ENCODE measurements around the gene EIPR1. TPM values are rescaled to one million over a fixed set of nuclear protein-coding genes. Genes with fewer than 3 reads are reported as not detected.
A peak's percentile ranks its signal among the peaks of the same experiment; 100 is the strongest.

The EIPR1 gene
- total and polyA plus RNA-seq, 9 donors, result 16.9 to 22.8 (median 18.7) TPM

- Histone ChIP-seq H3K4me3 (ENCODE audit: low read length) (no peak overlapping the region), H3K27ac (ENCODE audit: low read length) (no peak overlapping the region), H3K9me3 (replicated peaks; ENCODE audit: control insufficient read depth, low read depth, low read length) (no peaks in the 10 kb centered on the region), H3K36me3 (ENCODE audit: control insufficient read depth, insufficient read depth, low read length) (peaks cover 10% of the 10 kb centered on the region), H3K4me1 (ENCODE audit: control insufficient read depth, insufficient read depth, low read length) (no peaks in the 10 kb centered on the region), H3K27me3 (ENCODE audit: control insufficient read depth, insufficient read depth, low read length) (no peaks in the 10 kb centered on the region)
- 94% methylated on average over 18 of the region's 26 CpGs for WGBS (ENCODE audit: insufficient coverage)
- DNase-seq, result no peak
Observed at GRCh38 chr2:3319745-3320566, 57.7 kb downstream of the EIPR1 start.

- Histone ChIP-seq H3K27ac (ENCODE audit: low read length) (no peak overlapping the region), H3K4me1 (ENCODE audit: control insufficient read depth, insufficient read depth, low read length) (peaks cover under 1% of the 10 kb centered on the region), H3K4me3 (ENCODE audit: low read length) (no peak overlapping the region), H3K27me3 (ENCODE audit: control insufficient read depth, insufficient read depth, low read length) (no peaks in the 10 kb centered on the region), H3K9me3 (replicated peaks; ENCODE audit: control insufficient read depth, low read depth, low read length) (no peaks in the 10 kb centered on the region), H3K36me3 (ENCODE audit: control insufficient read depth, insufficient read depth, low read length) (peaks cover 10% of the 10 kb centered on the region)
- 90% methylated on average over 7 of the region's 13 CpGs for WGBS (ENCODE audit: insufficient coverage)
- DNase-seq, result no peak
Observed at GRCh38 chr2:3319134-3319533, 58.5 kb downstream of the EIPR1 start.

GRCh38 chr2:3317871-3318590 lies 59.6 kb downstream of the EIPR1 start:
- WGBS (ENCODE audit: insufficient coverage), result 86% methylated on average over 20 of the region's 27 CpGs
- Histone ChIP-seq H3K36me3 (ENCODE audit: control insufficient read depth, insufficient read depth, low read length) (peaks cover 10% of the 10 kb centered on the region), H3K4me1 (ENCODE audit: control insufficient read depth, insufficient read depth, low read length) (peaks cover 5% of the 10 kb centered on the region), H3K27me3 (ENCODE audit: control insufficient read depth, insufficient read depth, low read length) (no peaks in the 10 kb centered on the region), H3K27ac (ENCODE audit: low read length) (no peak overlapping the region), H3K4me3 (ENCODE audit: low read length) (no peak overlapping the region), H3K9me3 (replicated peaks; ENCODE audit: control insufficient read depth, low read depth, low read length) (no peaks in the 10 kb centered on the region)
- no peak for DNase-seq

GRCh38 chr2:3317277-3317685 lies 60.3 kb downstream of the EIPR1 start:
- H3K4me3 ChIP-seq (ENCODE audit: low read length), result no peak overlapping the region
- WGBS (ENCODE audit: insufficient coverage), result 94% methylated on average over 16 of the region's 21 CpGs
- no peak for DNase-seq
- H3K4me1 ChIP-seq (ENCODE audit: control insufficient read depth, insufficient read depth, low read length), result peaks cover 5% of the 10 kb centered on the region
- H3K9me3 ChIP-seq (replicated peaks; ENCODE audit: control insufficient read depth, low read depth, low read length), result no peaks in the 10 kb centered on the region
- no peak overlapping the region for H3K27ac ChIP-seq (ENCODE audit: low read length)
- peaks cover 10% of the 10 kb centered on the region for H3K36me3 ChIP-seq (ENCODE audit: control insufficient read depth, insufficient read depth, low read length)
- no peaks in the 10 kb centered on the region for H3K27me3 ChIP-seq (ENCODE audit: control insufficient read depth, insufficient read depth, low read length)

- Histone ChIP-seq H3K36me3 (ENCODE audit: control insufficient read depth, insufficient read depth, low read length) (peaks cover 10% of the 10 kb centered on the region), H3K4me1 (ENCODE audit: control insufficient read depth, insufficient read depth, low read length) (peaks cover 5% of the 10 kb centered on the region), H3K4me3 (ENCODE audit: low read length) (no peak overlapping the region), H3K27me3 (ENCODE audit: control insufficient read depth, insufficient read depth, low read length) (no peaks in the 10 kb centered on the region), H3K27ac (ENCODE audit: low read length) (no peak overlapping the region), H3K9me3 (replicated peaks; ENCODE audit: control insufficient read depth, low read depth, low read length) (no peaks in the 10 kb centered on the region)
- DNase-seq, result no peak
- 95% methylated on average over 11 of the region's 11 CpGs for WGBS (ENCODE audit: insufficient coverage)
Observed at GRCh38 chr2:3316456-3317276, 61.0 kb downstream of the EIPR1 start.

GRCh38 chr2:3314626-3315025 lies 63.0 kb downstream of the EIPR1 start:
- Histone ChIP-seq H3K4me3 (ENCODE audit: low read length) (no peak overlapping the region), H3K36me3 (ENCODE audit: control insufficient read depth, insufficient read depth, low read length) (peaks cover 10% of the 10 kb centered on the region), H3K27ac (ENCODE audit: low read length) (no peak overlapping the region), H3K27me3 (ENCODE audit: control insufficient read depth, insufficient read depth, low read length) (no peaks in the 10 kb centered on the region), H3K9me3 (replicated peaks; ENCODE audit: control insufficient read depth, low read depth, low read length) (no peaks in the 10 kb centered on the region), H3K4me1 (ENCODE audit: control insufficient read depth, insufficient read depth, low read length) (peaks cover 5% of the 10 kb centered on the region)
- 76% methylated on average over 9 of the region's 9 CpGs for WGBS (ENCODE audit: insufficient coverage)
- DNase-seq, result no peak

GRCh38 chr2:3313781-3314375 lies 63.7 kb downstream of the EIPR1 start:
- Histone ChIP-seq H3K4me3 (ENCODE audit: low read length) (no peak overlapping the region), H3K9me3 (replicated peaks; ENCODE audit: control insufficient read depth, low read depth, low read length) (no peaks in the 10 kb centered on the region), H3K27me3 (ENCODE audit: control insufficient read depth, insufficient read depth, low read length) (no peaks in the 10 kb centered on the region), H3K4me1 (ENCODE audit: control insufficient read depth, insufficient read depth, low read length) (peaks cover 5% of the 10 kb centered on the region), H3K27ac (ENCODE audit: low read length) (no peak overlapping the region), H3K36me3 (ENCODE audit: control insufficient read depth, insufficient read depth, low read length) (peaks cover 10% of the 10 kb centered on the region)
- peak; percentile 19 for DNase-seq
- 37% methylated on average over 26 of the region's 27 CpGs for WGBS (ENCODE audit: insufficient coverage)

- H3K27me3 ChIP-seq (ENCODE audit: control insufficient read depth, insufficient read depth, low read length), result no peaks in the 10 kb centered on the region
- H3K4me3 ChIP-seq (ENCODE audit: low read length), result no peak overlapping the region
- no peak for DNase-seq
- WGBS (ENCODE audit: insufficient coverage), result 92% methylated on average over 7 of the region's 12 CpGs
- H3K36me3 ChIP-seq (ENCODE audit: control insufficient read depth, insufficient read depth, low read length), result peaks cover 6% of the 10 kb centered on the region
- no peaks in the 10 kb centered on the region for H3K9me3 ChIP-seq (replicated peaks; ENCODE audit: control insufficient read depth, low read depth, low read length)
- no peak overlapping the region for H3K27ac ChIP-seq (ENCODE audit: low read length)
- peaks cover 8% of the 10 kb centered on the region for H3K4me1 ChIP-seq (ENCODE audit: control insufficient read depth, insufficient read depth, low read length)
Observed at GRCh38 chr2:3312576-3313345, 64.9 kb downstream of the EIPR1 start.

GRCh38 chr2:3311601-3312000 lies 66.0 kb downstream of the EIPR1 start:
- Histone ChIP-seq H3K4me3 (ENCODE audit: low read length) (no peak overlapping the region), H3K9me3 (replicated peaks; ENCODE audit: control insufficient read depth, low read depth, low read length) (no peaks in the 10 kb centered on the region), H3K27ac (ENCODE audit: low read length) (no peak overlapping the region), H3K27me3 (ENCODE audit: control insufficient read depth, insufficient read depth, low read length) (no peaks in the 10 kb centered on the region), H3K36me3 (ENCODE audit: control insufficient read depth, insufficient read depth, low read length) (no peaks in the 10 kb centered on the region), H3K4me1 (ENCODE audit: control insufficient read depth, insufficient read depth, low read length) (peaks cover 8% of the 10 kb centered on the region)
- no peak for DNase-seq
- 84% methylated on average over 9 of the region's 12 CpGs for WGBS (ENCODE audit: insufficient coverage)

All from muscle of leg (tissue), 11 donors.